H9 (cell line): ENCODE data around the gene RAP1GAP. TPM values are rescaled to one million over a fixed set of nuclear protein-coding genes. Genes with fewer than 3 reads are reported as not detected.

ENCODE experiments used
- DNase-seq: peaks from one replicate; pipeline ENCODE4 v3.0.0-alpha.2; 2017
- H2AFZ ChIP-seq: one replicate; pipeline ENCODE4 v1.6.1; 2013; ENCODE audit warnings: mild to moderate bottlenecking, low read length, control low read depth, moderate library complexity
- H2AK5ac ChIP-seq: 2 replicates; pipeline ENCODE4 v1.6.1; 2013; ENCODE audit warnings: low read length, control low read depth, mixed read lengths; ENCODE audit not compliant: insufficient read length
- H2BK120ac ChIP-seq: one replicate; pipeline ENCODE4 v1.6.1; 2013; ENCODE audit warnings: low read depth, mild to moderate bottlenecking, low read length, control low read depth, inconsistent platforms; ENCODE audit not compliant: poor library complexity, severe bottlenecking
- H2BK12ac ChIP-seq: 2 replicates; pipeline ENCODE4 v1.6.1; 2013; ENCODE audit warnings: low read length, control low read depth, mixed read lengths, low read depth; ENCODE audit not compliant: insufficient read length
- H2BK15ac ChIP-seq: 2 replicates; pipeline ENCODE4 v1.6.1; 2013; ENCODE audit warnings: low read depth, low read length, control low read depth
- H2BK20ac ChIP-seq: one replicate; pipeline ENCODE4 v1.6.1; 2013; ENCODE audit warnings: low read depth, mild to moderate bottlenecking, low read length, control low read depth, inconsistent platforms; ENCODE audit not compliant: poor library complexity, severe bottlenecking
- H2BK5ac ChIP-seq: 2 replicates; pipeline ENCODE4 v1.6.1; 2013; ENCODE audit warnings: low read length, control low read depth, mixed read lengths; ENCODE audit not compliant: insufficient read length
- H3K14ac ChIP-seq: 2 replicates; pipeline ENCODE4 v1.6.1; 2013; ENCODE audit warnings: low read length, control low read depth; ENCODE audit not compliant: insufficient read depth
- H3K18ac ChIP-seq: 2 replicates; pipeline ENCODE4 v1.6.1; 2013; ENCODE audit warnings: low read depth, mild to moderate bottlenecking, mixed read lengths, low read length, control low read depth; ENCODE audit not compliant: insufficient read length
- H3K23ac ChIP-seq: 2 replicates; pipeline ENCODE4 v1.6.1; 2013; ENCODE audit warnings: low read length, control low read depth, mixed read lengths, low read depth; ENCODE audit not compliant: insufficient read length
- H3K23me2 ChIP-seq: 2 replicates; pipeline ENCODE4 v1.6.1; 2013; ENCODE audit warnings: low read depth, mild to moderate bottlenecking, mixed read lengths, low read length, control low read depth; ENCODE audit not compliant: insufficient read length, poor library complexity, severe bottlenecking
- H3K27ac ChIP-seq: 2 replicates; pipeline ENCODE4 v1.5.1; 2013; ENCODE audit warnings: low read length, control low read depth, mixed read lengths, low read depth; ENCODE audit not compliant: insufficient read length
- H3K27me3 ChIP-seq: 2 replicates; pipeline ENCODE4 v1.6.1; 2013; ENCODE audit warnings: low read length, control low read depth, inconsistent platforms; ENCODE audit not compliant: insufficient read depth
- H3K4ac ChIP-seq: 2 replicates; pipeline ENCODE4 v1.6.1; 2013; ENCODE audit warnings: low read depth, mild to moderate bottlenecking, control low read depth, inconsistent platforms, low read length, moderate library complexity
- H3K4me1 ChIP-seq: 2 replicates; pipeline ENCODE4 v1.6.1; 2013; ENCODE audit warnings: low read length, control low read depth, inconsistent platforms; ENCODE audit not compliant: insufficient read depth
- H3K4me2 ChIP-seq: 2 replicates; pipeline ENCODE4 v1.6.1; 2013; ENCODE audit warnings: low read length, control low read depth, mixed read lengths; ENCODE audit not compliant: insufficient read length, insufficient read depth
- H3K56ac ChIP-seq: 2 replicates; pipeline ENCODE4 v1.6.1; 2013; ENCODE audit warnings: low read depth, mild to moderate bottlenecking, mixed read lengths, low read length, control low read depth; ENCODE audit not compliant: insufficient read length
- H3K79me1 ChIP-seq: 2 replicates; pipeline ENCODE4 v1.6.1; 2013; ENCODE audit warnings: low read depth, mild to moderate bottlenecking, moderate library complexity, low read length, control low read depth, inconsistent platforms; ENCODE audit not compliant: insufficient read depth, poor library complexity, severe bottlenecking
- H3K79me2 ChIP-seq: 2 replicates; pipeline ENCODE4 v1.6.1; 2013; ENCODE audit warnings: low read length, control low read depth, inconsistent platforms; ENCODE audit not compliant: insufficient read depth
- H3K9ac ChIP-seq: 2 replicates; pipeline ENCODE4 v1.6.1; 2013; ENCODE audit warnings: low read length, control low read depth, mixed read lengths; ENCODE audit not compliant: insufficient read length; ENCODE audit errors: extremely low read depth
- H3K9me3 ChIP-seq: one replicate; pipeline ENCODE4 v1.6.1; 2013; ENCODE audit warnings: low read depth, low read length, inconsistent platforms; ENCODE audit not compliant: control insufficient read depth
- H3T11ph ChIP-seq: one replicate; pipeline ENCODE4 v1.6.1; 2013; ENCODE audit warnings: mild to moderate bottlenecking, low read length, control low read depth, inconsistent platforms
- H4K20me1 ChIP-seq: one replicate; pipeline ENCODE4 v1.6.1; 2013; ENCODE audit not compliant: control insufficient read depth, insufficient read length, insufficient read depth
- H4K5ac ChIP-seq: 2 replicates; pipeline ENCODE4 v1.6.1; 2013; ENCODE audit warnings: low read depth, mild to moderate bottlenecking, mixed read lengths, low read length, control low read depth; ENCODE audit not compliant: insufficient read length
- H4K8ac ChIP-seq: replicated peaks from 2 replicates; pipeline ENCODE4 v1.6.1; 2013; ENCODE audit warnings: low read length, control low read depth, mixed read lengths, low read depth; ENCODE audit not compliant: insufficient read length
- H4K91ac ChIP-seq: 2 replicates; pipeline ENCODE4 v1.6.1; 2013; ENCODE audit warnings: low read depth, mild to moderate bottlenecking, moderate library complexity, mixed read lengths, low read length, control low read depth; ENCODE audit not compliant: insufficient read length
- H3K27ac Mint-ChIP-seq, 3 experiments: 2 replicates in 2 of 3; 3 replicates in 1 of 3; pipeline ENCODE4 v1.8.0; 2020 to 2021; ENCODE audit warnings: mixed read lengths in 3 of 3, mild to moderate bottlenecking in 1 of 3, moderate library complexity in 1 of 3
- H3K27me3 Mint-ChIP-seq: 2 replicates; pipeline ENCODE4 v1.8.0; 2021; ENCODE audit warnings: low read depth, mild to moderate bottlenecking, moderate library complexity, mixed read lengths
- H3K36me3 Mint-ChIP-seq, 3 experiments: 2 replicates in 2 of 3; 3 replicates in 1 of 3; pipeline ENCODE4 v1.8.0; 2020 to 2021; ENCODE audit warnings: low read depth in 3 of 3, mixed read lengths in 3 of 3; ENCODE audit not compliant: insufficient read depth in 1 of 3
- H3K4me1 Mint-ChIP-seq, 2 experiments: 2 replicates each; pipeline ENCODE4 v1.8.0; 2020; ENCODE audit warnings: mixed read lengths in 2 of 2
- H3K4me3 Mint-ChIP-seq, 2 experiments: 2 replicates in 1 of 2; 3 replicates in 1 of 2; pipeline ENCODE4 v1.8.0; 2020 to 2021; ENCODE audit warnings: mild to moderate bottlenecking in 2 of 2, mixed read lengths in 2 of 2, moderate library complexity in 1 of 2
- H3K9me3 Mint-ChIP-seq, 2 experiments: 2 replicates in 1 of 2; 3 replicates in 1 of 2; pipeline ENCODE4 v1.8.0; 2020; ENCODE audit warnings: mild to moderate bottlenecking in 2 of 2, mixed read lengths in 2 of 2, moderate library complexity in 1 of 2
- WGBS: extraction: QIAGEN DNeasy Blood & Tissue Kit; methylation state at CpG from one replicate; pipeline ENCODE4 v1.1.7; 2013; ENCODE audit warnings: missing lambda C conversion rate, low lambda C conversion rate, mixed read lengths; ENCODE audit not compliant: insufficient read length; ENCODE audit errors: extremely low coverage; 5-methylcytosine and 5-hydroxymethylcytosine counted together
- total RNA-seq: library from RNA; stranded (reverse); gene quantifications from 2 replicates; pipeline ENCODE4 v1.2.1, GENCODE V29; 2021
- TF ChIP-seq, protein P1 (sequence below): fragments of 200-600 bp; sonication (generic); conservative IDR thresholded peaks from 3 replicates; pipeline ENCODE4 v1.8.0; 2021; ENCODE audit warnings: antibody characterized with exemption, mild to moderate bottlenecking

Gene RAP1GAP
- total RNA-seq, 1 experiment from 2014 or later: 7.9 TPM

DNA sequence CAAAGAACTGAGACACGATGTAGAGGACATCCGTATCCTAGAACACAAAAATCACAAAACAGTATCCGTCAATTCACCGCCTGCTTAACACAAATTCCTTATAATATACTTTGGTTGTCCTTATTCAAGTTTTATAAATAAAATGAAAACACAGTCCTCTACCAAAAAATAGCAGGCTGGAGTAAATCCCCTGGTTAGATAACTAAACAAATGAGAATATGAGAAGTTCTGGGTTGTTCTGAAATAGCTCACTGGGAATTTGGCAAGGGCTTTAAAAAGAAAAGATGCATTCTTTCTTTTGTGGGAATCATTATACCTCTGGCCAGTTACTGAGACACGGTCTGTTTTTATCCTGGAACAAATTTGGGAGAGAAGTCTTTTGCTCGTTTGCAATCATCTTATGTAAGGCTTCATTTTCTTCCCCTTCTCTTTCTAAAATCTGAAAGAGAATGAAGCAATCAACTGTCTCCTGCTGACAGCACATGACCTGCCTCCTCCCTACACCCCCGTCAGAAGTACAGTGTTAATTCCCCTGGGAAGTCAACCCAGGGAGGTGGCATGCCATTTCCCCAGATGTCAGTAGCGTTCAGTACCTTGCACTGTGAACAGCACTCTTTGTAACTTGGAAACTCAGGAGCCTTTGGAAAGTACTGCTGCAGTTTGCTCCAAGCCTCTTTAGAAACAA is 37.1 kb upstream of the RAP1GAP start:
- peak; percentile 63 for DNase-seq
- peak overlapping the region in 1 of 2 experiments; percentile 8; a peak in 2 of 5 replicates for H3K4me3 Mint-ChIP-seq
- WGBS: no CpG with 5 or more reads among the region's 8 CpGs
- H3K56ac ChIP-seq: no peak overlapping the region
- no peak overlapping the region for H3K14ac ChIP-seq
- TF ChIP-seq, protein P1, sequence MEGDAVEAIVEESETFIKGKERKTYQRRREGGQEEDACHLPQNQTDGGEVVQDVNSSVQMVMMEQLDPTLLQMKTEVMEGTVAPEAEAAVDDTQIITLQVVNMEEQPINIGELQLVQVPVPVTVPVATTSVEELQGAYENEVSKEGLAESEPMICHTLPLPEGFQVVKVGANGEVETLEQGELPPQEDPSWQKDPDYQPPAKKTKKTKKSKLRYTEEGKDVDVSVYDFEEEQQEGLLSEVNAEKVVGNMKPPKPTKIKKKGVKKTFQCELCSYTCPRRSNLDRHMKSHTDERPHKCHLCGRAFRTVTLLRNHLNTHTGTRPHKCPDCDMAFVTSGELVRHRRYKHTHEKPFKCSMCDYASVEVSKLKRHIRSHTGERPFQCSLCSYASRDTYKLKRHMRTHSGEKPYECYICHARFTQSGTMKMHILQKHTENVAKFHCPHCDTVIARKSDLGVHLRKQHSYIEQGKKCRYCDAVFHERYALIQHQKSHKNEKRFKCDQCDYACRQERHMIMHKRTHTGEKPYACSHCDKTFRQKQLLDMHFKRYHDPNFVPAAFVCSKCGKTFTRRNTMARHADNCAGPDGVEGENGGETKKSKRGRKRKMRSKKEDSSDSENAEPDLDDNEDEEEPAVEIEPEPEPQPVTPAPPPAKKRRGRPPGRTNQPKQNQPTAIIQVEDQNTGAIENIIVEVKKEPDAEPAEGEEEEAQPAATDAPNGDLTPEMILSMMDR: no peak
- no peaks in the 10 kb centered on the region for H3K27me3 Mint-ChIP-seq
- H3K9me3 ChIP-seq: no peaks in the 10 kb centered on the region
- no peak overlapping the region for H2BK20ac ChIP-seq
- H2BK5ac ChIP-seq: no peak overlapping the region
- H2AFZ ChIP-seq: no peak overlapping the region
- no peaks in the 10 kb centered on the region for H3K23me2 ChIP-seq
- no peak overlapping the region for H2AK5ac ChIP-seq
- H3K36me3 Mint-ChIP-seq: peaks cover 16 to 44% (median 41%) of the 10 kb centered on the region in 3 experiments; a peak in 6 of 7 replicates
- no peaks in the 10 kb centered on the region for H3K27me3 ChIP-seq
- no peak overlapping the region for H3T11ph ChIP-seq
- H3K79me2 ChIP-seq: no peaks in the 10 kb centered on the region
- H3K18ac ChIP-seq: no peak overlapping the region
- H3K4me2 ChIP-seq: no peak overlapping the region
- H4K5ac ChIP-seq: no peak overlapping the region
- no peak overlapping the region for H2BK120ac ChIP-seq
- H3K4me1 Mint-ChIP-seq: peaks cover 18 to 25% of the 10 kb centered on the region in 2 experiments
- H2BK15ac ChIP-seq: no peak overlapping the region
- H3K27ac Mint-ChIP-seq: peak overlapping the region in 2 of 3 experiments; percentile 2 to 87; a peak in 3 of 7 replicates
- no peak overlapping the region for H4K8ac ChIP-seq
- H3K4me1 ChIP-seq: peaks cover 2% of the 10 kb centered on the region
- no peaks in the 10 kb centered on the region for H3K79me1 ChIP-seq
- H3K4ac ChIP-seq: no peak overlapping the region
- no peaks in the 10 kb centered on the region for H4K20me1 ChIP-seq
- no peak overlapping the region for H4K91ac ChIP-seq
- H3K27ac ChIP-seq: no peak overlapping the region
- H3K23ac ChIP-seq: no peak overlapping the region
- no peak overlapping the region for H3K9ac ChIP-seq
- H3K9me3 Mint-ChIP-seq: no peaks in the 10 kb centered on the region
- H2BK12ac ChIP-seq: no peak overlapping the region
